Stimulated activated CD4-positive, alpha-beta T cell treated with anti-CD3 and anti-CD28 coated beads, Interleukin-4, amount 100 ng/mL, for 48 hours (primary cell): Measurements from ENCODE around the gene RETN.

Experiments used
- DNase-seq, 2 donors: peaks; one replicate each; pipeline ENCODE4 v3.0.0-alpha.2; 2020; ENCODE audit warnings: low read depth in 2 of 2

Gene RETN, protein sequence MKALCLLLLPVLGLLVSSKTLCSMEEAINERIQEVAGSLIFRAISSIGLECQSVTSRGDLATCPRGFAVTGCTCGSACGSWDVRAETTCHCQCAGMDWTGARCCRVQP

GRCh38 chr19:7668842-7669241, at the start of gene RETN:
RETN (plus strand) TSS chr19:7669049; CDS start chr19:7669327, 278 bp downstream.
- DNase-seq, result no peak

DNA sequence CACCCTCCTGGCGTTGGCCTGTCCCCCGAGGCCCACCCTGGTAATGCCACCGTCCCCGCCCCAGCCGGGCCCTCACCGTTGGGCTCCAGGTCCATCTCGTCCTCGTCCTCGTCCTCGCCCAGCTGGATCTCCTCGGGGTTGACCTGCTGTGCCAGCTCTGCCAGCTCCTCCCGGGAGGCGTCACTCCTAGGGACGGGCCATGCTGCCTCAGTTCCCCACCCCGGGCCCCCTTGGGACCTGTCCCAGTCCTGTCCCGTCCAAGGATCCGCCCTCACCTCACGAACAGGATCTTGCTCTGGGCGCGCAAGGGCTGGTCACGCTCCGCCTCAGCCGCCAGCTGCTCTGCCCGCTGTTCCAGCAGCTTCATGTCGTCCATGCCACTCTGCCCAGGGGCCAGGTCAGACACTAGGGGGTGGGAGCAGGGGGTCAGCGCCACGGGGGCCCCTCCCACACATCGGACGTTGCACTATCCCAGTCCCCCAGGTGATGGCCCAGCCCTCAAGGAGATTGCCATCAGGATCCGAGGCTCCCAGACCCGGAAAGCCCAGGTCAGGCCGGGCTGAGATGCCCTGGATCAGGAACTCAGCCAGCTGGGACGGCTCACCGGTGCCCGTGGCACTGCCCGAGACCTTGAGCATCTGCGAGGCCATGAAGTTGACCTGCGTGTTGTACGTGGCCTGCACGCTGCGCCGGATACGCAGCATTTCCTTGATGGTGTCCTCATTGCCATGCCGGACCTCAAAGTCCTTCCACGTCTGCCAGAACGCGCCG, 49.0 kb upstream of the RETN start:
- no peak for DNase-seq

DNA sequence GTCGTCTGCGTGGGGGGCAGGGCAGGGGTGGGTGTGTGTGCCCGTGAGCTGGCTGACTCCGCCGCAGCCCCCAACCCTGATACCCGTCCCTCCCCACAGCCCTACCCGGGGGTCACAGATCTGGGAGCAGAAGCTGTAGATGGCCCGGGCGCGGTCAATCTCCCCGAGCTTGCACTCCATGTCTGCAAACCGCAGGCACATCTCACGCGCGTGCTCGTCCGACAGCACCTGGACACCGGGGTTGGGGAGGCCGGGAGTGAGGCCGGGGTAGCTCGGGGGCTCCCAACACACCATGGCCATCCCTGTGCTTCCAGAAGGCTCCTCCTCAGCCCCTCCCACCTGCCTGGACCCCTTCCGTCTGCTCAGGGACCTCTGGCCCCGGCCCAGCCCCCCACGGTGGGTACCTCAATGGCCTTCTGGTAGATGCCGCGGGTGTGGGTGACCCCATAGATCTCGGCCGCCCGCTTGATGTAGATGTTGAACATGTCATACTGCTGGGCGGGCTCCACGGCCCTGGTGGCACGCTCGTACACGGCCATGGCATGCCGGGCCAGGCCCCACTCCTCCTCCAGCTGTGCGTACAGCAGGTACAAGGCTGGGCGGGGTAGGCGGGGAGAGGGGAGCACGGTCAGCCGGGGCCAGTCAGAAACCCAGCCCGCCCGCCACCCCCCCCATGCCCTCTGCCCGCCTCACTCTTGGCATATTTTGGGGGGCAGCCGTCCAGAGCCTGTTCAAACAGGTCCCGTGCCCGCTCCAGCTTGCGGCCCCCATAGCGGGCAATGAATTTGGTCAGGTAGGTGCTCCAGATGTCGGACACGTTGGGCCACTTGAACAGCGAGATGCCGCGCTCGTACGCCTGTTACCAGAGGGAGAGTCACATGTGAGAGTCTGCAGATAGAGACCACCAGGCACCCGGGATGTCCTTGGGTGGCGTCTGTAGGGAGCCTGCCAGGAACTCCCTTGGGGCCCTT, 48.1 kb upstream of the RETN start:
- no peak for DNase-seq

GRCh38 chr19:7622933-7623685, 45.7 kb upstream of the RETN start:
- no peak for DNase-seq

- DNase-seq, result no peak
Measured at GRCh38 chr19:7623725-7624603, 44.9 kb upstream of the RETN start.

- no peak for DNase-seq
Measured at GRCh38 chr19:7624810-7625209, 44.0 kb upstream of the RETN start.

- no peak for DNase-seq
Measured at GRCh38 chr19:7625763-7626372, 43.0 kb upstream of the RETN start.

GRCh38 chr19:7627166-7627565, 41.7 kb upstream of the RETN start:
- DNase-seq, result no peak

GRCh38 chr19:7628589-7629311, 40.1 kb upstream of the RETN start:
- DNase-seq, result no peak

GRCh38 chr19:7629347-7630054, 39.3 kb upstream of the RETN start, which contains the start of the genes PET100 and XAB2:
PET100 (plus strand) TSS chr19:7629793; CDS start chr19:7629834, 41 bp downstream.
XAB2 (minus strand) TSS chr19:7629545; CDS start chr19:7629527, 18 bp downstream.
- DNase-seq, result peak; percentile 87 to 89

DNA sequence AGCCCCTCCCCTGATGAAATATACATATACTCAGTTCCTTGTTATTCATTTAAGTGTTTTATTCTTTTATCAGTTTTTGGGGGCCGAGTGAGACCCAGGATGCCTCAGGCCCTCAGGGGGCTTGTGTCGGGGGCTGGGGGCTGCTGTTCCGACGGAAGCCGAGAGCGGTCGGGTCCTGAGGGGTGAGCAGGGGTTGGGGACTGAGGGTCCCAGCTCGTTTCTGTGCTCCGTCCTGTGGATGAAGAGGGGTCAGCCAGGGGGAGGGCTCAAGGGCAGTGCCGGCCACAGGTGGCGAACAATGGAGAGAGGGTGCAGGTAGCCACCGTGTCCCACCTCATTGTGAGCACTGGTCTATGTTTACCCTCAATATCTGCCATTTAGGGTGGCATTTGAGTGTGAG, 37.3 kb upstream of the RETN start:
- no peak for DNase-seq

DNA sequence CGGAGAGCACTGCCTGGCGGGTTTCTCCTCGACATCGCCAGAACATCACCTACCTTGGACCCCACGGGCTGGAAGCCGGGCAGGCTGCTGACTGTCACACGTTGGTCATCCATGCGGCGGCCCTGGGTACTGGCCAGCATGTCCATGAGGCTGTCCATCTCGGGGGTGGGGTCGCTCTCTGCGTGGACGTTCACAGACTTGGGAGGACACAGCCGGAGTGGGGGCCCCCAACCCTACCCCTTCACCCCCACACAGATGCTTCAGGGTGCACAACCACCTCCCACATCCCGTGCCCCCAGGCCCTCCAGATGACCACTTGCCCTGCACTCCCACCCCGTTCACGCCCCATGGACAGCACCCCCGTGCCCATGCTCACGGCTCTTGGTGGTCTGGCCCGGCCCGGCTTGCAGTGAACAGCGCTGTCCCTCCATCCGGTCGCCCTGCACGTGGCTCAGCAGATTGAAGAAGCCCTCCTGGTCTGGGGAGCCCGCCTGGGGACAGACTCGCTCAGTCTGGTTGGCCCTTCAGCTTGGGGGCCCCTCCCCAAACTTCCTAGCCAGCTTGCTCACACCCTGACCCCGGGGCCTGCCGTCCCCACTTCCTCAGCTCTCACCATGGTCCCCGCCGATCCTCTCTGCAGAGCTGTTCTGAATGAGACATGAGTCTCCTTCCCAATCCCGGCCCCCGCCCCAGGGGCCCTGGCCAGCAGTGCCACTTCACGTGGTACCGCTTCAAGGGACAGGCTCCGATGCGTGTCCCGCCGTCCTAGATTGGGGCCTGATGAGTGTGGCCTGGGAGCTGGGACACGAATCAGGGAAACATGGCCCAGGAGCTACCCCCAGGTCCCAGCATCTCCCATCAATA, 36.3 kb upstream of the RETN start:
- DNase-seq, result no peak

DNA sequence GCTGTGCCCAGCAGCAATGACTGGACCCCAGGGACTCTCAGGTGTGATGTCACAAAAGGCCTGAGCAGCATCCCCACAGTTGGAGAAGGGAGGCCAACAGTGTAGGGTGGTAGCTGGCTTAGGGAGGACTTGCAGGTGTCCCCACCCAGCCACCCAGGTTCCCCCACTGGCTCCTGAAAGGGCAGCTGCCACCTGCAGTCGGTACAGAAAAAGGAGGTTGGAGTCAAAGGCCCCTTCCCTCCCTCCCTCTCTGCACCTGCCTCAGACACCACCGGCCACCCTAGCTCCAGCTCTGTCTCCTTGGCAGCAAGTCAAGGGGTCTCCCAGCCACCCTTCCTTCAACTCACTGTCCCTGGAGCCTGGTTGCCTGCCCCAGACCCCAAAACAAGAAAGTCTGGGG, 35.2 kb upstream of the RETN start, which contains the start of gene PCP2:
Gene PCP2 (minus strand): TSS at position 22 of the 400 bp plus-strand sequence. CDS start 262 bp downstream, outside the sequence.
- no peak for DNase-seq

- DNase-seq, result no peak
Measured at GRCh38 chr19:7635670-7636069, 33.2 kb upstream of the RETN start.

DNA sequence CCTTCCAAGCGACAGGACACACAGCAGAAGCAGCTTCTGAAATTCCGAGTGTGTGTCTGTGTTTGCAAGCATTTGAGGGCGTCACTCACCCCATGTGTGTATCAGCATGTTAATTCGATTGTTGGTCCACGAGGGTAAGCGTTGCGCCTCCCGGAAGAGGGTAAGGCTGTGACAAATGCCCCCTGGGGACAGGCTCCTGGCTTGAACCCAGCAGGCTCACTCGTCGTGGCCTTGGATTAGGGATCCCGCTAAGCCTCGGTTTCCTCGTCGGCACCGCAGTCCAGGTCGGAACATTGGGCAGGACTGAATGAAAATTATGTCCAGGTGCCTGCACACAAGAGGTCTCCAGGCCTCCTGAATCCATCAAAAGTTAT, 32.5 kb upstream of the RETN start:
- no peak for DNase-seq

- peak; percentile 83 to 94 for DNase-seq
Measured at GRCh38 chr19:7636691-7637373, 32.0 kb upstream of the RETN start, which contains the start of gene STXBP2. STXBP2 (plus strand) TSS chr19:7637110; CDS start chr19:7637150, 40 bp downstream.
